Astrocyte (in vitro differentiated cells and primary cell): ENCODE results near the gene PLSCR3. TPM values are rescaled to one million over a fixed set of nuclear protein-coding genes. Genes with fewer than 3 reads are reported as not detected.

Experiments
- DNase-seq: peaks from one replicate; pipeline ENCODE4 v3.0.0-alpha.2; 2010; ENCODE audit warnings: low read depth
- FAIRE-seq: peaks from 2 replicates; lab custom pipeline; 2011; peaks lifted over from hg19 to GRCh38; lab: Jason Lieb, UNC
- H2AFZ ChIP-seq: 2 replicates; pipeline ENCODE4 v1.6.0; 2012; ENCODE audit warnings: low read depth, low read length, inconsistent platforms
- H3K27ac ChIP-seq: 2 replicates; pipeline ENCODE4 v1.5.1; 2011; ENCODE audit warnings: low read depth, low read length, inconsistent platforms
- H3K27me3 ChIP-seq: 2 replicates; pipeline ENCODE4 v1.6.0; 2011; ENCODE audit warnings: low read length, inconsistent platforms; ENCODE audit not compliant: insufficient read depth
- H3K36me3 ChIP-seq: 2 replicates; pipeline ENCODE4 v1.5.1; 2011; ENCODE audit warnings: low read length, inconsistent platforms; ENCODE audit not compliant: insufficient read depth
- H3K4me1 ChIP-seq: 2 replicates; pipeline ENCODE4 v1.5.1; 2011; ENCODE audit warnings: low read length, inconsistent platforms; ENCODE audit not compliant: insufficient read depth
- H3K4me2 ChIP-seq: 2 replicates; pipeline ENCODE4 v1.6.0; 2012; ENCODE audit warnings: low read length, inconsistent platforms
- H3K4me3 ChIP-seq: 2 replicates; pipeline ENCODE4 v1.5.1; 2011; ENCODE audit warnings: low read depth, mild to moderate bottlenecking, low read length, inconsistent platforms; ENCODE audit not compliant: insufficient read depth
- H3K79me2 ChIP-seq: 2 replicates; pipeline ENCODE4 v1.6.0; 2012; ENCODE audit warnings: mild to moderate bottlenecking, low read length, inconsistent platforms; ENCODE audit not compliant: insufficient read depth
- H3K9ac ChIP-seq: 2 replicates; pipeline ENCODE4 v1.6.0; 2012; ENCODE audit warnings: mild to moderate bottlenecking, low read length, inconsistent platforms
- H3K9me3 ChIP-seq: 2 replicates; pipeline ENCODE4 v1.5.1; 2012; ENCODE audit warnings: low read depth, mild to moderate bottlenecking, low read length, inconsistent platforms; ENCODE audit not compliant: insufficient read depth
- H4K20me1 ChIP-seq: 2 replicates; pipeline ENCODE4 v1.6.0; 2012; ENCODE audit warnings: low read length, inconsistent platforms; ENCODE audit not compliant: insufficient read depth
- H3K27ac Mint-ChIP-seq: one replicate; pipeline ENCODE4 v1.8.0; 2021; ENCODE audit warnings: mild to moderate bottlenecking, mixed read lengths; ENCODE audit not compliant: unreplicated experiment
- H3K27me3 Mint-ChIP-seq: one replicate; pipeline ENCODE4 v1.8.0; 2021; ENCODE audit warnings: low read depth, mixed read lengths; ENCODE audit not compliant: unreplicated experiment
- H3K36me3 Mint-ChIP-seq: one replicate; pipeline ENCODE4 v1.8.0; 2021; ENCODE audit warnings: low read depth, mixed read lengths; ENCODE audit not compliant: unreplicated experiment
- H3K4me1 Mint-ChIP-seq: one replicate; pipeline ENCODE4 v1.8.0; 2021; ENCODE audit warnings: low read depth, mixed read lengths; ENCODE audit not compliant: unreplicated experiment
- H3K4me3 Mint-ChIP-seq: one replicate; pipeline ENCODE4 v1.8.0; 2021; ENCODE audit warnings: mild to moderate bottlenecking, moderate library complexity, mixed read lengths; ENCODE audit not compliant: unreplicated experiment
- H3K9me3 Mint-ChIP-seq: one replicate; pipeline ENCODE4 v1.8.0; 2021; ENCODE audit warnings: mild to moderate bottlenecking, mixed read lengths; ENCODE audit not compliant: unreplicated experiment
- CTCF ChIP-seq: IDR thresholded peaks from 2 replicates; pipeline ENCODE4 v1.5.1; 2011; ENCODE audit warnings: low read depth, mild to moderate bottlenecking, inconsistent platforms, low read length, moderate library complexity; ENCODE audit not compliant: insufficient read depth
- EZH2 ChIP-seq: IDR thresholded peaks from 2 replicates; pipeline ENCODE4 v1.6.1; 2012; ENCODE audit warnings: mild to moderate bottlenecking, low read length, inconsistent platforms; ENCODE audit not compliant: insufficient read depth
- total RNA-seq: library from RNA; stranded (reverse); gene quantifications from 2 replicates; pipeline ENCODE4 v1.2.1, GENCODE V29; 2021

Gene PLSCR3
- total RNA-seq, 1 donor from 2014 or later, result 67.6 TPM

GRCh38 chr17:7417056-7417655 is 22.8 kb upstream of the PLSCR3 start:
- Mint-ChIP-seq H3K4me3 (no peak overlapping the region), H3K36me3 (peaks cover 29% of the 10 kb centered on the region), H3K4me1 (peaks cover 4% of the 10 kb centered on the region), H3K9me3 (no peaks in the 10 kb centered on the region), H3K27me3 (no peaks in the 10 kb centered on the region), H3K27ac (no peak overlapping the region)
- peaks cover 19% of the 10 kb centered on the region for H4K20me1 ChIP-seq
- no peaks in the 10 kb centered on the region for H3K79me2 ChIP-seq
- no peak overlapping the region for H3K9ac ChIP-seq
- peaks cover 8% of the 10 kb centered on the region for H3K4me1 ChIP-seq
- H3K36me3 ChIP-seq, result no peaks in the 10 kb centered on the region
- H3K4me3 ChIP-seq, result no peak overlapping the region
- H3K27ac ChIP-seq, result no peak overlapping the region
- no peaks in the 10 kb centered on the region for H3K27me3 ChIP-seq
- FAIRE-seq, result no peak
- H2AFZ ChIP-seq, result no peak overlapping the region
- H3K9me3 ChIP-seq, result no peaks in the 10 kb centered on the region
- no peak overlapping the region for H3K4me2 ChIP-seq
- TF ChIP-seq EZH2 (no peak), CTCF (no peak)
- no peak for DNase-seq

GRCh38 chr17:7416323-7416722 is 22.0 kb upstream of the PLSCR3 start:
- Histone ChIP-seq H3K4me1 (peaks cover 8% of the 10 kb centered on the region), H3K79me2 (no peaks in the 10 kb centered on the region), H3K9ac (no peak overlapping the region), H3K9me3 (no peaks in the 10 kb centered on the region), H4K20me1 (peaks cover 19% of the 10 kb centered on the region), H3K27ac (no peak overlapping the region), H2AFZ (no peak overlapping the region), H3K4me2 (no peak overlapping the region), H3K27me3 (no peaks in the 10 kb centered on the region), H3K4me3 (no peak overlapping the region), H3K36me3 (no peaks in the 10 kb centered on the region)
- no peak for FAIRE-seq
- Mint-ChIP-seq H3K27me3 (no peaks in the 10 kb centered on the region), H3K4me1 (peaks cover 4% of the 10 kb centered on the region), H3K9me3 (no peaks in the 10 kb centered on the region), H3K4me3 (no peak overlapping the region), H3K36me3 (peaks cover 30% of the 10 kb centered on the region), H3K27ac (no peak overlapping the region)
- TF ChIP-seq EZH2, result no peak
- TF ChIP-seq CTCF, result no peak
- DNase-seq, result no peak

GRCh38 chr17:7415784-7416183 is 21.5 kb upstream of the PLSCR3 start:
- H3K27ac Mint-ChIP-seq, result no peak overlapping the region
- H3K79me2 ChIP-seq, result no peaks in the 10 kb centered on the region
- peaks cover 4% of the 10 kb centered on the region for H3K4me1 Mint-ChIP-seq
- H3K27me3 Mint-ChIP-seq, result no peaks in the 10 kb centered on the region
- peaks cover 8% of the 10 kb centered on the region for H3K4me1 ChIP-seq
- peaks cover 19% of the 10 kb centered on the region for H4K20me1 ChIP-seq
- H3K27me3 ChIP-seq, result no peaks in the 10 kb centered on the region
- FAIRE-seq, result no peak
- H3K9ac ChIP-seq, result no peak overlapping the region
- no peak for TF ChIP-seq CTCF
- TF ChIP-seq EZH2, result no peak
- no peak for DNase-seq
- H3K4me2 ChIP-seq, result no peak overlapping the region
- H3K9me3 ChIP-seq, result no peaks in the 10 kb centered on the region
- no peaks in the 10 kb centered on the region for H3K9me3 Mint-ChIP-seq
- H3K4me3 Mint-ChIP-seq, result no peak overlapping the region
- peaks cover 31% of the 10 kb centered on the region for H3K36me3 Mint-ChIP-seq
- H2AFZ ChIP-seq, result no peak overlapping the region
- no peaks in the 10 kb centered on the region for H3K36me3 ChIP-seq
- no peak overlapping the region for H3K4me3 ChIP-seq
- no peak overlapping the region for H3K27ac ChIP-seq
